OCI-LY3 (cell line): Measurements from ENCODE around the gene L3MBTL4.
"Not testable (repeated sequence)": the region's sequence is repeated elsewhere in the genome, so short reads cannot be mapped to it uniquely, and the experiment has no call there.

Experiments used
- CTCF ChIP-seq: fragments of 200-600, 300-600 bp; sonication (generic); IDR thresholded peaks from 2 replicates; pipeline ENCODE4 v1.5.1; 2014; ENCODE audit warnings: antibody characterized with exemption, low read length, low read depth
- EZH2phosphoT487 ChIP-seq: fragments of 200-600 bp; shearing (Covaris generic); IDR thresholded peaks from 2 replicates; pipeline ENCODE4 v1.6.1; 2018; ENCODE audit warnings: antibody characterized with exemption, mixed run types, low read depth

- TF ChIP-seq CTCF, EZH2phosphoT487: not testable (repeated sequence)
Observed at GRCh38 chr18:6272144-6272543, 142.6 kb downstream of the L3MBTL4 start.
